Measurements from ENCODE around the gene KRT1.

Gene KRT1

GRCh38 chr12:52698651-52699340, 18.6 kb upstream of the KRT1 start:
- DNase-seq (ENCODE audit: low spot score): no peak

DNA sequence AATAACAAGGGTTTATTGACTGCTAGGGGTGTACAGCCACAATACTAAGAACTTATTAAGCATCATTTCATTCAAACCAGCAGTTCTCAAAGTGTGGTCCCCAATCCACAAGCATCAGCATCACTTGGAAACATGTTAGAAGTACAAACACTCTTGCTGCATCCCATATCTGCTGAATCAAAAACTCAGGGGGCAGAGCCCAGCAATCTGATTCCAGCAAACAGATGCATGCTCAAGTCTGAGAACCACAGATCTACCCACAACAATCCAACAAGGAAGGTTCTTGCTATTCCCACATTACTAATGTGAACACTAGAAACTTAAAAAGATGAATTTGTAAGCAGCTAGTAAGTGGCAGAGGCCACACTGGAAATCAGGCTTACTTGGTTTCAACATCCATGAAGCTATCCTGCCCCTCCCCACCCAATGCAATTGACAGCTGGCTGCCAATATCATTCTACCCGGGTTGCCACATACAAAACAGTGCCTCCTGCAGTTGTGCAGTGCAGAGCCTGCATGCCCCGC, 16.9 kb upstream of the KRT1 start:
- DNase-seq (ENCODE audit: low spot score): no peak

DNA sequence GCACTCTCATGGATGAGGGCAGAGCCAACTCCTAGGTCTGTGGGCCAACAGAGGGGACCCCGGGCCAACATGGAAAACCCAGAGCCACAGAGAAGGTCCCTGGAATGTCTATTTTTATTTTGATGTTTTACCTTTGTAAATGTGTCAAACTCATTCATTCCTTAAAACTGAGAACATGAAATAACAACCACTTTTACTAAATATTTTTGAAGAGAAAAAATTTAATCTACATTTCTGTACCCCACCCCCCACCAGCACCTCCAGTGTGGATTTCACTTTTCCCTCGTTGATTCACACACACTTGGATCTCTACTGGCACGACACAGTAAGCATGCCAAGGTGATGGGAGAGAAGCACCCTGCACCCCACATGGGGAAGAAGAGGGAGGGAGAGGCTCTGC, 16.4 kb upstream of the KRT1 start:
- no peak for DNase-seq (ENCODE audit: low spot score)

GRCh38 chr12:52695039-52695438, 14.8 kb upstream of the KRT1 start:
- no peak for DNase-seq (ENCODE audit: low spot score)

DNA sequence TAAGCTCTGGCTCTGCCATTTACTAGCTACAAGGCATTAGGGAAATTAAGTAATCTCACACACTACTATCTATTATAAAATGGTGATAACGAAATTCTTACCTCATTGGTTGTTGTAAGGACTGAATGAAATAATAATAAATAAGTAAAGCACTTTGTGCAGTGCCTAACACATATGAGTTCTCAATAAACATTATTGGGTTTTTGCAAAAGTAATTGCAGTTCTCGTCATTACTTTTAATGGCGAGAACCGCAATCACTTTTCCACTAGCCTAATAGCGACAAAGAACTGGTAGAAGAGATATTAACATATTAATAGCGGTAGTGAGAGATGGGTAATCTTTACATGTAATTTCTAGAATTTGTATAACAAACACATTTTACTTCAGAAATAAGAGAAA, 13.9 kb upstream of the KRT1 start:
- no peak for DNase-seq (ENCODE audit: low spot score)

DNA sequence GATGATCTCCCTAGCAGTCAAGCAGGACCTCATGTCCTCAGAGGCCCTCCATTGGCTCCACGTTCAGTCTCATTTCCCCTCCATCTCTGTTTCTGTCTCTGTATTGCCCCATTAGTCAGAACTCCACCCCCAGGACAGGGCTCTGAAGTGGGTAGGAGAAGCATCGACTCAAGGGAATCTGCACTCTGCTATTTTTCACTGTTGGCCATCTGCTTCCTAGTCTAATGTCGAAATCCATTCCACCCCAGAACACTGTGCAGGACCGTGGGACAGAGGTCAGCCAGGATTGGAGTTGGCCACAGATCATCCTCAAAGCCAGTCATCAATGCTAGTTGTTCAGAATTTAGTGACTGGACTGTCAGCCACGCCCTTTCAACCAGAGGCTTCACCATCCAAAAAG, 13.1 kb upstream of the KRT1 start:
- DNase-seq (ENCODE audit: low spot score): no peak

- DNase-seq (ENCODE audit: low spot score): no peak
These were observed 12.0 kb upstream of the KRT1 start for GRCh38 chr12:52692254-52692653.

GRCh38 chr12:52691841-52692150, 11.6 kb upstream of the KRT1 start:
- no peak for DNase-seq (ENCODE audit: low spot score)

- DNase-seq (ENCODE audit: low spot score): no peak
These were observed 11.1 kb upstream of the KRT1 start for GRCh38 chr12:52691076-52691840.

DNA sequence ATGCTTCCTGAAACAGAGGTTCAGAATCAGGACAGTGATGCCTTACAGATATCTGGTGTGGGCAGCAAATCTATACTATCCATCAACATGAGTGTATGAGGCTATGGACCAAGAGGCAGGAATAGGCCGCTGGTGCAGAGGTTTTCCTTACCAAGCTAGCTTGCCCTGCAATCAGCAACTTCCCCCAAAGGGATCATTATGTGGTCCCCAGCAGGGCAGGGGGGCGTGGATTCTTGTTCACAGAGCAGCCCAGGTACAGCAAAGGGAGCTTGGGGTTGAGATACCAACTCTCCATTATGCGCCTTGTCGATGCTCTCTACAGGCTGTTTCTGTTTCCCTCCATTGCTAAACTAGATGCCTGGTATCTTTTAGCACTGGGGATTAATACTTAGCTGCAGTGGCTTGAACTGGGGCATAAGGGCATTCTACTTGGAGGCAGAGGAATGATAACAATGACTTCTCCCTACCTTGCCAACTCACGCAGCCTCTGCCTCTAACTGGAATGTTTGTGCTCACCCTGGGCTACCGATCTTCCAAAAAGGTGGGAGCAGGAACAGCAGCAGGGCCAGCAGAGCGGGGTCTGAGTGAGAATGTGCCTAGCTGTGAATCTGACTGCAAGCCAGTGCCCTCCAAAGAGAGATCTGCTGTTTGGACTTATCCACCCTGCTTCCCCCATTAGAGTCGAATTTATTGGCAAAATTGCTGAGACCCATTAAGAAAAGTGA, 10.3 kb upstream of the KRT1 start:
- DNase-seq (ENCODE audit: low spot score): no peak

- DNase-seq (ENCODE audit: low spot score): no peak
These were observed 9.7 kb upstream of the KRT1 start for GRCh38 chr12:52689936-52690335.

DNA sequence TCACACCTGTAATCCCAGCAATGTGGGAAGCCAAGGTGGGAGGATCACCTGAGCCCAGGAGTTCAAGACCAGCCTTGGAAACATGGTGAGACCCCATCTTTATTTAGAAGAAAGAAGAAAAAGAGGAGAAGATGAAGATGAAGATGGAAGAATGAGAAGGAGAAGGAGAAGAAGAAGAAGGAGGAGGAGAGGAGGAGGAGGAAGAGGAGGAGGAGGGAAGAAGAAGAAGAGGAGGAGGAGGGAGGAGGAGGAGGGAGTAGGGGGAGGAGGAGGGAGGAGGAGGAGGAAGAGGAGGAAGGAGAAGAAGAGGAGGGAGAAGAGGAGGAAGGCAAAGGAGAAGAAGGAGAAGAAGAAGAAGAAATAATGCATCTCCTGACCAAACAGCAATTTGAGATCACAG, 9.0 kb upstream of the KRT1 start:
- DNase-seq (ENCODE audit: low spot score): no peak

GRCh38 chr12:52688481-52688880, 8.3 kb upstream of the KRT1 start:
- no peak for DNase-seq (ENCODE audit: low spot score)

DNA sequence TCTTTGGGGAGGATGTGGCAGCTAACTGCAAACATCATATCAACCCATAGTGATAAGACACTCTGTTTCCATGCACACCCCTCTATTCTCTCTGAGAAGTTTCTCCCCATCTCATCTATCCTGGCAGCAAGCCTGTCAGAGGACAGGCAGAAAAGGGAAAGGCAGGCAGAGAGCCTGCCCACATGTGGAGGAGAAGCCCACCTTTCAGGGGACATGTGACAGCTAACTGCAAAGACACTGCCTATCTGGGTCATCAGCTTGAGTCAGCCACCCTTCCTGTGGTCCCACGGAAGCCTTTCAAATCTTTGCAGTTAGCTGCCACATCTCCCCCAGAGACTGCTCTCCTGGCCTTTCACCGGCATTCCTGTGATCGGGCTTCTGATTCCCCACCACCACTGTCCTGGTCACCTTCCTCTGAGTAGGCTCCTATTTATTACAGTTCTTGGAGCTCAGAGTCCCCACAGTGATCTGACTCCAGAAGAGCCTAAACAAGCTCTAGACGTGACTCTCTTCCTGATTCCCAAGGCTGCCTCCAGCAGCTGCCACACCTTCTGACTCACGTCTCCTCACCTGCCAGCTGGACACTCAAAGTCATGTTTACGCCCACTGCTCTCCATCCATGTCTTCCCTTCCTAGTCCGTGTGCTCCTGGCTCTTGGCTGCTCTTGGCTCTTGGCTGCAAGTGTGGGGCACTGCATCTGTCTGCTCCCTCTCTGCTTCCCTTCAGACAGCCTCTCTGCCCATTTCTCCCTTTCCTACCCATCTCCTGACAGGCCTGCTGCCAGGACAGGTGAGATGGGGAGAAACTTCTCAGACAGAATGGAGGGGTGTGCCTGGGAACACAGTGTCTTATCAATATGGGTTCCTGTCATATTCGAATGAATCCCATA, 7.5 kb upstream of the KRT1 start:
- DNase-seq (ENCODE audit: low spot score): no peak

DNA sequence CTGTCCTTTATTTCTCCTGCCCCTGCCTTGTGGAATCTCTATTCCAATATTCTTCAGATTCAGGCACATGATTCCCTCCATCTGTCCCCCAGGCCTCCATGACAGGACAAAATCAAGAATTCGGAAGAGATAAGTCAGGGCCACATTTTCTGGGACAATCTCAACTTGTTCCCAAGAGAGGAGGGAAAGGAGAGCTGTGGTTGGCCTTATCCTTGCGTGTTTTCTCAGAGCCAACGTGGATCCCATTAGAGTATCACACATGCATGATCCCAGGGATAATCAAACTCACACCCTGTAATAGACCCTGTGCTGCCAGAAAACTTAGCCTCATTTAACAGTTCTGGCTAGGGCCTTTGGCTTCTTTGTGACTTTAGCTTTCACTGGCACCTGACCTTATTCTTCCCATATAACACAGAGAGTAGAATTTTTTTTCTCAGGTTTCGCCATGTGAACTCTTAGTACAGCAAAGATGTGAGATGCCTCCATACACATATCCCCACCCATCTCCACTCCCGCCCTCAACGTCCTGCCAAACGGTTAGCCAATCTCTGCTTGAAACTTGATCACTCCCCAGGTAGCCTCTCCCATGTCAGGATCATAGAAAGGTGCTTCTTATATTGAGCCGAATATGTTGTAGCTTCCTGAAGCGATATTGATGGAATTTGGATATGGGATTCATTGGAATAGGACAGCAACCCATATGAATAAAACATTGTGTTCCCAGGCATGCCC, 6.7 kb upstream of the KRT1 start:
- no peak for DNase-seq (ENCODE audit: low spot score)

DNA sequence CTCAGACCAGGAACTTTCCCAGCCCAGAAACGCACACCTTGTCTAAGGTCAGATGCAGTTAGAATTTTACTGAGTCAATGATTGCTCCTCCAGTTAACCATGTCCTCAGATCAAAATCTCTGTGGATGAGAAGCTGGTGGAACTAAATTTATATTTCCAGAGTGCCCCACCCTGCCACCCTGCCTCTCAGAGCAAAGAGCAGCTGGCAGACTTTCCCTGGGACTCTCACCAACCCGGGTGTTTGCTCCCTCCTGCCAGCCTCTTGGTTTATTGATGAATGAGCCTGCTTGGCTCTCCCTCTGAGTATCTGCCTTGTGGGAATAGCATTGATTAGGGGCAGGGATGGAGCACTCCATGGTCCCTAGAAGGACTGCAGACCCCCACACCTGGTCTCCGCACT, 5.9 kb upstream of the KRT1 start:
- no peak for DNase-seq (ENCODE audit: low spot score)

GRCh38 chr12:52685406-52685890, 5.2 kb upstream of the KRT1 start:
- DNase-seq (ENCODE audit: low spot score): no peak

- no peak for DNase-seq (ENCODE audit: low spot score)
These were observed 4.2 kb upstream of the KRT1 start for GRCh38 chr12:52684431-52684830.

- DNase-seq (ENCODE audit: low spot score): no peak
These were observed 3.5 kb upstream of the KRT1 start for GRCh38 chr12:52683575-52684300.

DNA sequence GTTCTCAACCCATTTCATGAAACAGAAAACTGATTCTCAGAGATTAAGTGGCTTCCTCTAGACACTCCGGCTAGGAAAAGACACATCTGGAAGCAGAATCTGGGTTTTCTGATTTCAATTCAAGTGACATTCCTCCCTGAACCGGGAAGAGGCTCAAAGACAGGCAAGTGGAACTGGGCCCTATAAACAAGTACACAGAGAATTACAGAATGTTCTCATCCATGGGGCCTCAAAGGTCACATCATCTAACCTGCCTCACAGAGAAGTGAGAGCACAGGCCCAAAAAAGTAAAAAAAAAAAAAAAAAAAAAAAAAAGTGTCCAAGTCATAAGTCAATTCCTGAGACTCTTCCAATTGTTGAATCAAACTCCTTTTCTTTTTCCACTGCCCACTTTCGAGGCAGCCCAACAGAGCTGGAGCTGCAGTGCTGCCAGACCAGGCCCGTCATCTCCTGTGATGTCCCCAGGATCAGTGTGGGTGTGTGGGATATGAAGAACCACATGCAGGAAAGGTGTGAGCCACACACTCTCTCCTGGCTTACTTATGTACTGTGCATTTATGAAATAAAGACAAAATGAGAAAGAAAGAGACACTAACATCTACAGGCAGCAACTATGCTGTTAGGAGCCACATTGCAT, 2.8 kb upstream of the KRT1 start:
- DNase-seq (ENCODE audit: low spot score): no peak

Measured in left forelimb (tissue), 1 donor.